Testis (tissue), 2 donors: ENCODE data around the gene PRELID2.

Experiments used
- CTCF ChIP-seq, 3 experiments: fragments of 450-650 bp in 2 of 3; fragments of 200-600 bp in 1 of 3; sonication (generic) in 1 of 3; IDR thresholded peaks; one replicate each; pipeline ENCODE4 v1.5.1; 2016 to 2019; ENCODE audit warnings: antibody characterized with exemption in 3 of 3, mild to moderate bottlenecking in 2 of 3, moderate library complexity in 1 of 3
- POLR2A ChIP-seq: fragments of 450-650 bp; IDR thresholded peaks from one replicate; pipeline ENCODE4 v1.6.1; 2017; ENCODE audit warnings: antibody characterized with exemption, mild to moderate bottlenecking, moderate library complexity

GRCh38 chr5:145715412-145715811 is 119.7 kb downstream of the PRELID2 start:
- TF ChIP-seq CTCF (IDR thresholded peaks at IDR 0.05) (no peak), POLR2A (no peak)
